ENCODE results near the gene ZNF697.
"Not testable (repeated sequence)": the region's sequence is repeated elsewhere in the genome, so short reads cannot be mapped to it uniquely, and the experiment has no call there.

The ZNF697 gene

GRCh38 chr1:119632103-119632490 is 16.0 kb downstream of the ZNF697 start:
- no peak for DNase-seq

- DNase-seq, result peak in 47 of 56 donors; percentile 8 to 83 (median 41)
Measured at GRCh38 chr1:119631433-119632102, 16.5 kb downstream of the ZNF697 start.

GRCh38 chr1:119631086-119631432 is 17.0 kb downstream of the ZNF697 start:
- DNase-seq, result no peak

GRCh38 chr1:119626841-119627240 is 21.2 kb downstream of the ZNF697 start:
- no peak for DNase-seq

GRCh38 chr1:119626011-119626545 is 22.0 kb downstream of the ZNF697 start:
- DNase-seq, result no peak

GRCh38 chr1:119623678-119624077 is 24.4 kb downstream of the ZNF697 start:
- no peak for DNase-seq

- no peak for DNase-seq
Measured at GRCh38 chr1:119623193-119623515, 24.9 kb downstream of the ZNF697 start.

- no peak for DNase-seq
Measured at GRCh38 chr1:119622311-119623192, 25.5 kb downstream of the ZNF697 start.

- DNase-seq, result no peak
Measured at GRCh38 chr1:119621705-119622104, 26.4 kb downstream of the ZNF697 start.

GRCh38 chr1:119617751-119618691 is 30.0 kb downstream of the ZNF697 start:
- DNase-seq, result no peak

GRCh38 chr1:119616748-119617147 is 31.3 kb downstream of the ZNF697 start:
- not testable (repeated sequence) for DNase-seq

- DNase-seq, result not testable (repeated sequence)
Measured at GRCh38 chr1:119615100-119615499, 33.0 kb downstream of the ZNF697 start.

GRCh38 chr1:119613769-119614720 is 34.0 kb downstream of the ZNF697 start:
- peak in 52 of 56 donors; percentile 11 to 88 (median 66) for DNase-seq

- peak in 46 of 56 donors; percentile 7 to 82 (median 32) for DNase-seq
Measured at GRCh38 chr1:119611701-119612113, 36.4 kb downstream of the ZNF697 start.

GRCh38 chr1:119608816-119609215 is 39.2 kb downstream of the ZNF697 start:
- not testable (repeated sequence) for DNase-seq

- DNase-seq, result not testable (repeated sequence)
Measured at GRCh38 chr1:119607087-119607807, 40.8 kb downstream of the ZNF697 start.

GRCh38 chr1:119606394-119606793 is 41.7 kb downstream of the ZNF697 start:
- DNase-seq, result no peak

GRCh38 chr1:119605686-119606085 is 42.4 kb downstream of the ZNF697 start:
- peak in 25 of 56 donors; percentile 2 to 79 (median 32) for DNase-seq

- not testable (repeated sequence) for DNase-seq
Measured at GRCh38 chr1:119605080-119605479, 43.0 kb downstream of the ZNF697 start.

All from nucleus accumbens (tissue), 56 donors.